GM19468 (cell line): Measurements from ENCODE around the gene PDE4D.

Experiments
- ATAC-seq: cut with Tn5 transposase; IDR thresholded peaks from one replicate; pipeline ENCODE4 v1.9.1; 2021; ENCODE audit warnings: mild to moderate bottlenecking, moderate library complexity, moderate number of reproducible peaks; ENCODE audit not compliant: unreplicated experiment; ENCODE audit errors: extremely low read depth

PDE4D gene

DNA sequence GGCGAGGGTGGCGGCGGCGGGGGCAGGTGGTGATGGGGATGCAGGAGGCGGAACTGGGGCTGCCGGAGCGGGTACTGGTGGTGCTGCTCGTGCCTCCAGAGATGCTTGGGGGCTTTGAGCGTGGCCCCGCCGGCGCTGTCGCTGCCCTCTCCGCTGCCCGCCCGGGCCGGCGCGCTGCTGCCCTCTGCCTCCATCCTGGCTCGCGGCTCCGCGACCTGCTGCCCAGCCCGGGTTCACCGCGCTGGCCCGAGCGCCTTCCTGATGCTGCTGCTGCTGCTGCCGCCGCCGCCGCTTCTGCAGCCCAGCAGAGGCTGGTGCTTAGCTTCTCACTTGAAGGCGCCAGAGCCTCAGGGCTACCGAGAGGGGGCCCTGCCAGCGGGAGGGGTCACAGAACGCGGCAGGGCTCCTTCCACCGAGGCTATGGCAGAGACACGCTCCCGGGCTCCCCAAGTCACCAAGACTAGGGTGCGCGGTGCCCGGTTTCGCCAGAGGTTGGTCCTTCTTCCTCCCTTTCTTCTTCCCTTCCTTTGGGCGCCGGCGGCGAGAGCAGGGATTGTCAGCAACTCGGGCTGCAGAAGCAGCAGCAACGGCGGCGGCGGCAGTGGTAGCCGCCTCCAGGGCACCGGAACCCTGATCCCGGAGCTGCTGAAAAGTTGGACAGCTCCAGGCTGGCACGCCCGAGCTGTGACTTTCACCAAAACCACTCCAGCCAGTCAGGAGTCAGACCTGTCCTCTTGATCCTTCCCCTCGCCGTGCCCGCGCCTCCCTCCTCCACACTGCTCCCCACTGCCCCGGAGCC is at the start of gene PDE4D:
Gene PDE4D, minus strand, starts transcription at position 298 of the 799 bp plus-strand sequence.
- ATAC-seq: no peak

- ATAC-seq: no peak
These were observed 44.1 kb upstream of the PDE4D start for GRCh38 chr5:59937633-59938032.

- ATAC-seq: no peak
These were observed 29.9 kb upstream of the PDE4D start for GRCh38 chr5:59923465-59923864.

GRCh38 chr5:59922220-59922619 is 28.7 kb upstream of the PDE4D start:
- ATAC-seq: no peak

DNA sequence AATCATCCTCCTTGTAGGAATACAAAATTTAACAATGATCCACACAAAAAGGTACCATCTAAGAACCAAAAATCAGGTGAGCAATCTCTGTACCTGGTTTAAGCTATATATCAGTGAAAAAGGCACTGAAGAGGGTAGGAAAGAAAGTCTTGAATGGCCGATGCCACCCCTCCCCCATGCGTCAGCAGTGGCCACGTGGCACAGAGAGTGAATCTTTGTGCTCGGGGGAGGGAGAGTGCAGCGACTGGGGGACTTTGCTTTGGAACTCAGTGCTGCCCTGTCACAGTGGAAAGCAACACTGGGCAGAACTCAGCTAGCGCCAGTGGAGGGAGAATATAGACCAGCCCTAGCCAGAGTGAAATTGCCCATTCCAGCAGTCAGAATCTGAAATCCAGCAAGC is 28.3 kb upstream of the PDE4D start:
- no peak for ATAC-seq

- no peak for ATAC-seq
These were observed 26.0 kb upstream of the PDE4D start for GRCh38 chr5:59919484-59919883.

GRCh38 chr5:59917121-59917520 is 23.6 kb upstream of the PDE4D start:
- no peak for ATAC-seq

- ATAC-seq: no peak
These were observed 11.7 kb upstream of the PDE4D start for GRCh38 chr5:59905188-59905587.

DNA sequence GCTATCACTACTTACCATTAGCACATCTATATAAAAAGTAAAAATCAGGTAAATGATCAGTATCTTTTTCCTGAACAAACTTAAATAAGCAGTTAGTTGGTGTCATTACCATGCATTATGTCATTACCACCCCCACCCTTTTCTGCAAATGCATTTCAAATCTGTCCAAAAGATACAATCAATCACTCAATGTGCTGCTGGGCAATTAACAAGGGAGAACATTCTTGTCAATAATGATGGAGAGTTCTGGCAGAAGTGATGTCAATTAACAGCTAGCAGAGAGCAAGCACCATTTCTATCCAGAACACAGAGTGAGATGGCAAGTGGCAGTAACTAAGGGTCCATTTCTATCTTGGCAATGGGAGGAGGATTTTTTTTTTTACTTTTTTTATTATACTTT is 3.5 kb upstream of the PDE4D start:
- ATAC-seq: no peak

GRCh38 chr5:59891962-59892643 is 1.4 kb downstream of the PDE4D start:
- no peak for ATAC-seq

DNA sequence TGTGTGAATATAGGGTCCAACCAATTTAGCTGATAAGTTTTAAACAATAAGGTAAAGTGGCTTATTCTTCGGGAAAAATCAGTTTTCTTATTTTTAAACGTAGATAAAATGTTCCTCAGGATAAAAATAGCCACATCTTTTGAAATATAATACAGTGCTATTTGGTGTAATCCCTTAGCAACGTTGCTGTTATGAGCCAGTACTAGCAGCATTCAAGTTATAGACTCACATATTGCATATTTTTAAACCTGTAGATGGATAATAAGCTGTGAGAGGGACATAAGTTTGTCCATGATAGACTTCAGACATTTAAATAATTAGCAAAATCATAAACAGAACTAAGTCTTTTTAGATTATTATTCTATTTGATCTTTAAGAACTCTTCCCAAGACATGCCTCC is 6.3 kb downstream of the PDE4D start:
- no peak for ATAC-seq

GRCh38 chr5:59874675-59875074 is 18.9 kb downstream of the PDE4D start:
- no peak for ATAC-seq

DNA sequence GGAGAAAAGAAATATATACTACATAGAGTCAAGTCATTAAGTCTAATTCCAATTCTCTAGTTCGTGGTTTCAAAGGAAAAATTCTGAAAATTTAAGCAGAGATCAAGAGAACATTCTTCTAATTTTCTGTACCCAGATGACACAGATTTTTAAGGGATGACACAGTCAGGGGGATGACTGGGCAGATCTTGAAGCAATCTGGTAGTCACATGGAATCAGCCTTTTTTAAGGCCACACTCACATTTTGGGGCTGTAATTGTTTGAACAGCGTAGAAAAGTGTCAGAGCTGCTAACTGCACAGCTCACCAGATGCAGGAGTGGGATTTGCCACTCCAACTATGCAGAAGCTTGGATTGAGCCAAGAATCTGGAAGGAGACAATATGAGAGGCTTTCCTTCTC is 20.4 kb downstream of the PDE4D start:
- no peak for ATAC-seq

DNA sequence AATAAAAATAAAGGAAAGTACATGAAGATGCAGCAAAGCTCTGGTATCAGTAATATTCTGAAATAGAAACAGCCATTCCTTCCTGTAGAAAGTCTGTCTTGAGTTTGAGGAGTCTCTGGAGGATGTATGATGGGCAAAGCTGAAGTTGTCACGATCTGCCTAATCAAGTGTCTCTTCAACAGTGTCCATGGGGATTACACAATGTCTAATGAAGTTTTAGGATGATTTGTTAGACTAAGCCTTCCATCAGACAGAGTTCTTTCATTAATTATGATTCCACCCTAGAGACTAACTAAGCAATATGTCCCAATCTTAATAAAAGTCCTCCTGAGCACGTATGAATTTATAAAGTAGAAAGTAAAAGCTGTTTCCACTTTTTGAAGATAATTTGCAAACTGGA is 26.9 kb downstream of the PDE4D start:
- no peak for ATAC-seq

GRCh38 chr5:59864718-59865117 is 28.8 kb downstream of the PDE4D start:
- ATAC-seq: no peak

- ATAC-seq: no peak
These were observed 29.7 kb downstream of the PDE4D start for GRCh38 chr5:59863777-59864176.

GRCh38 chr5:59856358-59856757 is 37.2 kb downstream of the PDE4D start:
- ATAC-seq: no peak

DNA sequence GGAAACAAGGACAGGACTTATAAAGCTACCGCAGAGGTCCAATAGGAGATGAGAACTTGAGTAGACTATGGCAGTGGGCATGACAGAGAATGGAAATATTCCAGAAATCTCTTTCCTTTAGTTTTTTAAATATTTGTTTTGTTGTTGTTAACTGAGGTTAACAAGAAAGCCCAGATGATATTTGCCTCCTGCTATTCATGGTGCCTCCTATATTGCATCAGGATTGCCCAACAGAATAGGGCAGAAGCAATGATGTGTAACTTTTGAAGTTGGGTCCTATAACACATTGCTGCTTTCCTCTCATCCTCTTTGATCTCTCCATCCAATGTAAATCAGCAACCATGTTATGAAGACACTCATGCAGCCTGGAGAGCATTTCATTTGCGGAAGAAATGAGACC is 42.8 kb downstream of the PDE4D start:
- no peak for ATAC-seq

GRCh38 chr5:59847586-59847985 is 45.9 kb downstream of the PDE4D start:
- no peak for ATAC-seq

GRCh38 chr5:59845730-59846129 is 47.8 kb downstream of the PDE4D start:
- no peak for ATAC-seq

- no peak for ATAC-seq
These were observed 49.9 kb downstream of the PDE4D start for GRCh38 chr5:59843511-59844213.
